Colonic mucosa (tissue), 4 donors: Measurements from ENCODE around the gene SLC25A29. TPM values are rescaled to one million over a fixed set of nuclear protein-coding genes. Genes with fewer than 3 reads are reported as not detected.
A peak's percentile ranks its signal among the peaks of the same experiment; 100 is the strongest.

Experiments used
- DNase-seq: peaks from one replicate; pipeline ENCODE4 v3.0.0-alpha.2; 2020
- H3K27ac ChIP-seq: fragments of 200-600 bp; one replicate; pipeline ENCODE4 v1.8.0; 2021
- H3K27me3 ChIP-seq: fragments of 200-600 bp; one replicate; pipeline ENCODE4 v1.8.0; 2021
- H3K36me3 ChIP-seq: fragments of 200-600 bp; one replicate; pipeline ENCODE4 v1.8.0; 2021
- H3K4me1 ChIP-seq: fragments of 200-600 bp; one replicate; pipeline ENCODE4 v1.8.0; 2021; ENCODE audit warnings: mild to moderate bottlenecking
- H3K4me3 ChIP-seq: fragments of 200-600 bp; one replicate; pipeline ENCODE4 v1.8.0; 2021
- H3K9ac ChIP-seq, 2 donors: one replicate each; pipeline ENCODE4 v1.7.0; 2013; ENCODE audit warnings: control low read depth in 2 of 2, low read depth in 2 of 2, low read length in 2 of 2
- H3K9me3 ChIP-seq: fragments of 200-600 bp; one replicate; pipeline ENCODE4 v1.8.0; 2021
- intact Hi-C: fragments of 100-400 bp; cut with DNase I; formaldehyde crosslinking; loops from one replicate; pipeline ENCODE4 v1.14.1; 2022
- total RNA-seq, 2 donors: library from RNA; stranded (reverse); fragmentation: NEBNext Ultra II Directional in 1 of 2; extraction: Animal tissue kit (Norgen Biotek cat#: 25700) in 1 of 2; gene quantifications; one replicate each; pipeline ENCODE4 v1.2.1, GENCODE V29; 2021
- TF ChIP-seq, protein P1 (sequence below): fragments of 200-600 bp; IDR thresholded peaks from one replicate; pipeline ENCODE4 v1.8.0; 2022; ENCODE audit warnings: antibody characterized with exemption, mild to moderate bottlenecking
- donor health status: healthy.
- donor health status: DM: no; HTN: no; CAD: no.
- donor health status: DM: no; HTN: no; CAD: no.

Gene SLC25A29
- total RNA-seq, 2 donors from 2014 or later = 28.6 to 34.8 TPM

DNA sequence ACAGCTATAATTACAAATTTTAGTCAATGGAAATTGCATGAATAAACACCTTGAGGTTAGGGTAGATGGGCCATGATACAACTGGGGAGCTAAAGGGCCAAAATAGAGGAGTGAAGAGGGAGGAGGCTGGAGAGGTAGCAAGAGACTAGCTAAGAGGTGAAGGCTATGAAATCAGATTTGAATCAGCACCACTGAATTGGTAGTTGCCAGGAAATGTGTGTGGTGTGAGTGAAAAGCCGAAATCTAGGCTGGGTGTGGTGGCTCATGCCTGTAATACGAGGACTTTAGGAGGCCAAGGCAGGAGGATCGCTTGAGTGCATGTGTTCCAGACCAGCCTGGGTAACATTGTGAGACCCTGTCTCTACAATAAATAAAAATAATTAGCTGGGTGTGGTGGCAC is 44.6 kb downstream of the SLC25A29 start:
- TF ChIP-seq, protein P1, sequence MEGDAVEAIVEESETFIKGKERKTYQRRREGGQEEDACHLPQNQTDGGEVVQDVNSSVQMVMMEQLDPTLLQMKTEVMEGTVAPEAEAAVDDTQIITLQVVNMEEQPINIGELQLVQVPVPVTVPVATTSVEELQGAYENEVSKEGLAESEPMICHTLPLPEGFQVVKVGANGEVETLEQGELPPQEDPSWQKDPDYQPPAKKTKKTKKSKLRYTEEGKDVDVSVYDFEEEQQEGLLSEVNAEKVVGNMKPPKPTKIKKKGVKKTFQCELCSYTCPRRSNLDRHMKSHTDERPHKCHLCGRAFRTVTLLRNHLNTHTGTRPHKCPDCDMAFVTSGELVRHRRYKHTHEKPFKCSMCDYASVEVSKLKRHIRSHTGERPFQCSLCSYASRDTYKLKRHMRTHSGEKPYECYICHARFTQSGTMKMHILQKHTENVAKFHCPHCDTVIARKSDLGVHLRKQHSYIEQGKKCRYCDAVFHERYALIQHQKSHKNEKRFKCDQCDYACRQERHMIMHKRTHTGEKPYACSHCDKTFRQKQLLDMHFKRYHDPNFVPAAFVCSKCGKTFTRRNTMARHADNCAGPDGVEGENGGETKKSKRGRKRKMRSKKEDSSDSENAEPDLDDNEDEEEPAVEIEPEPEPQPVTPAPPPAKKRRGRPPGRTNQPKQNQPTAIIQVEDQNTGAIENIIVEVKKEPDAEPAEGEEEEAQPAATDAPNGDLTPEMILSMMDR = no peak
- no peak overlapping the region for H3K27ac ChIP-seq

DNA sequence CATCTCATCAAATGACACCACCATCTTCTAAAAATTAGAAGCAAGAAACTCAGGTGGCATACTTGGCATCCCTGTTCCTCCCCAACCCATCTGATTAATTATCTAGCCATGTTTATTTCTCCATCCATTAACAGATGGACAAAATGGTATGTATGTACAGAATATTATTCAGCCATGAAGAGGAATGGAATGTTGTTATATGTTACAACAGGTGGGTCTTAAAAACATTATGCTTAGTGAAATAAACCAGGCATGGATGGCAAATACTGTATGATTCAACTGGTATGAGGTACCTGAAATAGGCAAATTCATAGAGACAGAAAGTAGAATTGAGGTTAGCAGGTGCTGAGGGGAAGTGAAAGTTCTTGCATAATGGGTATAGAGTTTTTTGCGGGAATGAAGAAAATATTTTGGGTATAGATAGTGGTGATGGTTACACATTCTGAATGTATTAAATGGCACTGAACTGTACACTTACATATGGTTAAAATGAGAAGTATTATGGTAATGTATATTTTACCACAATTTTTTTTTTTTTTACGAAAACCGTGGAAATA is 49.8 kb downstream of the SLC25A29 start:
- Histone ChIP-seq H3K9me3 (no peaks in the 10 kb centered on the region), H3K27me3 (no peaks in the 10 kb centered on the region), H3K4me3 (no peak overlapping the region), H3K27ac (no peak overlapping the region), H3K9ac (no peak overlapping the region), H3K36me3 (no peaks in the 10 kb centered on the region), H3K4me1 (peaks cover 5% of the 10 kb centered on the region)
- no peak for DNase-seq
- intact Hi-C loops = no loop called here
- TF ChIP-seq, protein P1 = no peak

More for the DNA sequence above, 44.6 kb downstream of the SLC25A29 start:
- no peaks in the 10 kb centered on the region for H3K27me3 ChIP-seq
- intact Hi-C loops = no loop called here
- no peaks in the 10 kb centered on the region for H3K9me3 ChIP-seq
- H3K9ac ChIP-seq = no peak overlapping the region
- peaks cover 5% of the 10 kb centered on the region for H3K4me1 ChIP-seq
- DNase-seq = no peak
- H3K36me3 ChIP-seq = no peaks in the 10 kb centered on the region
- H3K4me3 ChIP-seq = no peak overlapping the region

DNA sequence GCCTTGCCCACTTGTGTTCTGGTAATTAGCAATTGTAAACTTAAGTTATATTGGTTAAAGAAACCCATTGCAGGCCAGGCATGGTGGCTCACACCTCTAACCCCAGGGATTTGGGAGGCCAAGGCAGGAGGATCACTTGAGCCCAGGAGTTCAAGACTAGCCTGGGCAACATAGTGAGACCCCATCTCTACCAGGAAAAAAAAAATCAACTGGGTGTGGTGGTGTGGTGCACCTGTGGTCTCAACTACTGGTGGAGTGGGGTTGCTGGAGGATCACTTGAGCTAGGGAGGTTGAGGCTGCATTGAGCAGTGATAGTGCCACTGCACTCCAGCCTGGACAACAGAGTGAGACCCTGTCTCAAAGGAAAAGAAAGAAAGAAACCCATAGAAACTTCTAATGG is 53.6 kb downstream of the SLC25A29 start:
- Histone ChIP-seq H3K9ac (no peak overlapping the region), H3K36me3 (no peaks in the 10 kb centered on the region), H3K27me3 (no peaks in the 10 kb centered on the region), H3K9me3 (no peaks in the 10 kb centered on the region), H3K4me1 (peaks cover under 1% of the 10 kb centered on the region), H3K4me3 (no peak overlapping the region), H3K27ac (no peak overlapping the region)
- intact Hi-C loops = no loop called here
- TF ChIP-seq, protein P1 = no peak
- no peak for DNase-seq

DNA sequence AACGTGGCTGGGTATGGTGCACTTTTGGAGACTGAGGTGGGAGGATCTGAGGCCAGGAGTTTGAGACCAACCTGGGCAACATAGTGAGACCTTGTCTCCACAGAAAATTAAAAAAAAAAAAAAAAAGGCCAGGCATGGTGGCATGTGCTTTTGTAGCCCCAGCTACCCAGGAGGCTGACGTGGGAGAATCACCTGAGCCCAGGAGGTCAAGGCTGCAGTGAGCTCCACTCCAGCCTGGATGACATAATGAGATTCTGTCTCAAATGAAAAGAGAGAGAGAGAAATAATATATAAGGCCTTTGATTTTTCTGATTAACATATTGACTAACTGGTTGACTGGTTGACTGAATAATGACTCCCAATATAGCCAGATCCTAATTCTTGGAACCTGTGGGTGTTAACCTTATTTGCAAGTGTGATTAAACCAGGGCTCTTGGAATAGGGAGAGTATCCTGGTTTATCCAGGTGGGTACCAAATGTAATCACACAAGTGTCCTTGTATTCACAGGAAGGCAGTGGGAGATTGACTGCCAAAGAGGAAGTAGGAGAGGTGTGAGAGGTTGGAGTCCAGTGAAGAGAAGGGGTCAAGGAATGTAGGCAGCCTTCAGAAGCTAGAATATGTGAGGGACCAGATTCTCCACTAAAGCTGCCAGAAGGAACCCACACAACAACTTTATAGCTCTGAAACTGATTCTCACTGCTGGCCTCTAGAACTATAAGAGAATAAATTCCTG is 55.3 kb downstream of the SLC25A29 start:
- no peak overlapping the region for H3K27ac ChIP-seq
- intact Hi-C loops = no loop called here
- peaks cover 14% of the 10 kb centered on the region for H3K4me1 ChIP-seq

DNA sequence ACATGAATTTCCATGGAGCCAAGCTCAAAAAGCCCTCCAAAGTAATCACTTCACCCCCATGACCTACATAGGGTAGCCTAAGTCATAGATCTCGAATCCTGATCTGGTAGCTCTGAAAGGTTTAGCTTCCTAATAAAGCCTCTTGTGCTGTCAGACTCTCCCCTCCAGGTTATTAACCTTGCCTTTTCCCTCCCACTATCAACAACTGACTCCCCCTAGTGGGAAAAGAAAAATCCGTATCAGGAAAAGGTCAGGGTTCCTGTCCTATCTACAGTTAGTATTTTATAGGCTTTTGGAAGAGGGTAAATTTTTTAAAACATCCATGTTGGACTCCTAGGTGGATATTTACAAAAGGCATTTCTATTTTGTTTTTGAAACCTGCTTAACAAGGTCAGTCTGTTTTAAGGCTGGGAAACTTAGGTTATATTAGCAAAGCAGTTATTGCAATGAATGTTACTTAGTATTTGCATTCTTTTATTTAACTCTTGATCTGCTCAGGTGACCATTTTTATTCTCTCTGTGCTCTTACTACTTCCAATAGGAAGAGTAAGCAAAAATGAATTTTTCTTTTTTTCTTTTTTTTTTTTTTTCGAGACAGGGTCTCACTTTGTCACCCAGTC is 59.3 kb downstream of the SLC25A29 start:
- Histone ChIP-seq H3K9ac (peak overlapping the region in 1 of 2 donors; percentile 62), H3K27ac (peak overlapping the region; percentile 56), H3K27me3 (no peaks in the 10 kb centered on the region), H3K4me3 (no peak overlapping the region), H3K4me1 (peaks cover 26% of the 10 kb centered on the region), H3K36me3 (no peaks in the 10 kb centered on the region), H3K9me3 (no peaks in the 10 kb centered on the region)
- DNase-seq = peak; percentile 48
- intact Hi-C loops = no loop called here
- TF ChIP-seq, protein P1 = peak; percentile 52

More for the DNA sequence above, 55.3 kb downstream of the SLC25A29 start:
- no peaks in the 10 kb centered on the region for H3K27me3 ChIP-seq
- no peaks in the 10 kb centered on the region for H3K9me3 ChIP-seq
- no peak overlapping the region for H3K9ac ChIP-seq
- TF ChIP-seq, protein P1 = no peak
- H3K36me3 ChIP-seq = no peaks in the 10 kb centered on the region
- no peak for DNase-seq
- no peak overlapping the region for H3K4me3 ChIP-seq
